ENCODE results near the gene CDH4. TPM values are rescaled to one million over a fixed set of nuclear protein-coding genes. Genes with fewer than 3 reads are reported as not detected.

CDH4 gene
- total and polyA plus RNA-seq, 9 of the 15 experiments (the other 6 are each of a cell fraction or from before 2014, with no cell fraction given), result 0.04 TPM; not detected in 8

- BruUV-seq (replicated peaks), result no TSS peak
- H2AFZ ChIP-seq (ENCODE audit: low read depth, low read length), result no peak overlapping the region
- H3K9me1 ChIP-seq (ENCODE audit: control insufficient read depth, insufficient read depth, low read length), result no peaks in the 10 kb centered on the region
- DNase-seq (ENCODE audit: extremely low read depth in 1 of 4, low spot score in 3 of 4) (no peak), ATAC-seq (no peak), FAIRE-seq (no peak)
- H3K4me1 ChIP-seq (replicated peaks in 1 of 2; ENCODE audit: control insufficient read depth in 2 of 2, insufficient read depth in 2 of 2, low read length in 2 of 2), result no peaks in the 10 kb centered on the region; a peak in 2 of 5 replicates
- H4K20me1 ChIP-seq (replicated peaks; ENCODE audit: control insufficient read depth, insufficient read depth, low read length), result no peaks in the 10 kb centered on the region
- no peak overlapping the region for H3K27ac ChIP-seq (ENCODE audit: extremely low read depth, low read depth, low read length)
- H3K9me3 ChIP-seq (replicated peaks; ENCODE audit: control insufficient read depth, insufficient read depth, low read depth, low read length), result no peaks in the 10 kb centered on the region; the same call in none of the 2 replicates
- no peaks in the 10 kb centered on the region for H3K36me3 ChIP-seq (ENCODE audit: control insufficient read depth, insufficient read depth, low read length)
- POLR2A ChIA-PET, result no interaction called here
- in situ Hi-C loops (cut with MboI), result no loop called here
- no peak overlapping the region for H3K4me2 ChIP-seq (ENCODE audit: insufficient read depth, low read length)
- H3K79me2 ChIP-seq (ENCODE audit: control insufficient read depth, insufficient read depth, low read length), result no peaks in the 10 kb centered on the region
- no peak overlapping the region for H3K9ac ChIP-seq (ENCODE audit: insufficient read depth in 1 of 2, low read depth in 2 of 2, low read length in 2 of 2)
- intact Hi-C loops (cut with micrococcal nuclease), result no loop called here
- no peak overlapping the region for H3K4me3 ChIP-seq
- peaks cover 0 to 18% of the 10 kb centered on the region in 2 experiments; a peak in 2 of 5 replicates for H3K27me3 ChIP-seq (ENCODE audit: control insufficient read depth in 2 of 2, insufficient read depth in 2 of 2, low read length in 2 of 2)
- CTCF ChIA-PET (ENCODE audit: low intra/inter-chr PET ratio), result no interaction called here
- 0% methylated on average over 13 of the region's 13 CpGs for WGBS (ENCODE audit: insufficient coverage, low coverage, missing lambda C conversion rate)
- no peak for TF ChIP-seq GTF2A2 (tag; IDR thresholded peaks at IDR 0.05)
- no peak for TF ChIP-seq ZNF197 (CRISPR knock-in tag; IDR thresholded peaks at IDR 0.05; ENCODE audit: low read depth)
- TF ChIP-seq ZNF764 (CRISPR knock-in tag; IDR thresholded peaks at IDR 0.05; ENCODE audit: low read depth), result no peak
- TF ChIP-seq ZNF77 (CRISPR knock-in tag; IDR thresholded peaks at IDR 0.05), result no peak
- TF ChIP-seq ZNF24 (IDR thresholded peaks at IDR 0.05), result no peak
- TF ChIP-seq ZNF407 (IDR thresholded peaks at IDR 0.05; ENCODE audit: low read depth), result no peak
- no peak for TF ChIP-seq CREB3L1 (IDR thresholded peaks at IDR 0.05; ENCODE audit: borderline replicate concordance, low read depth)
- TF ChIP-seq ATF3 (IDR thresholded peaks at IDR 0.05), result no peak
- no peak for TF ChIP-seq ATF3 (CRISPR knock-in tag; conservative IDR thresholded peaks at IDR 0.05)
- no peak for TF ChIP-seq MTA1 (IDR thresholded peaks at IDR 0.05; ENCODE audit: borderline replicate concordance)
- TF ChIP-seq RB1 (IDR thresholded peaks at IDR 0.05; ENCODE audit: low read depth), result no peak
- no peak for TF ChIP-seq ZNF354B (CRISPR knock-in tag; IDR thresholded peaks at IDR 0.05)
- TF ChIP-seq TBP (optimal IDR thresholded peaks at IDR 0.05; ENCODE audit: low read depth, low read length), result no peak
- no peak for TF ChIP-seq RBM25 (IDR thresholded peaks at IDR 0.05; ENCODE audit: low read depth, low read length, severe bottlenecking)
Observed at GRCh38 chr20:61868466-61869090, 616.5 kb downstream of the CDH4 start.
